ENCODE data around the gene NFIB.

Gene NFIB

DNA sequence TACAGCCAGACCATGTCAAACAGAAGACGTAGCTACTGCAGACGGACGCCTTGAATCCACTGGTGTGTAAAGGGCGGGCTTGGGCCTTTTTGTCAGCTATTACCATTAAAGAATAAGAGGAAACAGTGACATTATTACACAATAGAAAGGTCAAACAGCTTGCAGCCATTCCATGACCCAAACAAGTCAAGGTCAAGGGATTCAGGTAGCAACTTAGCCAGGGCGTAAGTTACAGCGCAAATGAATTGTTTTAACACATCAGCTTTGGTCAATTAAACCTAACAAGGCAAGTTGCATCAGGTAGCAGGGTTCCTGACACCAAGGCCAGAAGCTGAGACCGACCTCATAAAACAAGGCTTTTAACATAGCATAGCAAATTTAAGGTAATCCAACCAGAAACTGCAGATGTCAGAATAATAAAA, 15.3 kb downstream of the NFIB start:
- H3K4me1 ChIP-seq = no peaks in the 10 kb centered on the region
- no peaks in the 10 kb centered on the region for H3K9me3 ChIP-seq
- no peaks in the 10 kb centered on the region for H3K36me3 ChIP-seq
- H3K27me3 ChIP-seq = no peaks in the 10 kb centered on the region
- H3K4me2 ChIP-seq = no peak overlapping the region
- no peak overlapping the region for H3K27ac ChIP-seq
- H4K20me1 ChIP-seq = no peaks in the 10 kb centered on the region
- no peak overlapping the region for H3K4me3 ChIP-seq
- no peak for TF ChIP-seq Cebpa-rat (IDR thresholded peaks at IDR 0.05)
- no peak overlapping the region for H3K9ac ChIP-seq

DNA sequence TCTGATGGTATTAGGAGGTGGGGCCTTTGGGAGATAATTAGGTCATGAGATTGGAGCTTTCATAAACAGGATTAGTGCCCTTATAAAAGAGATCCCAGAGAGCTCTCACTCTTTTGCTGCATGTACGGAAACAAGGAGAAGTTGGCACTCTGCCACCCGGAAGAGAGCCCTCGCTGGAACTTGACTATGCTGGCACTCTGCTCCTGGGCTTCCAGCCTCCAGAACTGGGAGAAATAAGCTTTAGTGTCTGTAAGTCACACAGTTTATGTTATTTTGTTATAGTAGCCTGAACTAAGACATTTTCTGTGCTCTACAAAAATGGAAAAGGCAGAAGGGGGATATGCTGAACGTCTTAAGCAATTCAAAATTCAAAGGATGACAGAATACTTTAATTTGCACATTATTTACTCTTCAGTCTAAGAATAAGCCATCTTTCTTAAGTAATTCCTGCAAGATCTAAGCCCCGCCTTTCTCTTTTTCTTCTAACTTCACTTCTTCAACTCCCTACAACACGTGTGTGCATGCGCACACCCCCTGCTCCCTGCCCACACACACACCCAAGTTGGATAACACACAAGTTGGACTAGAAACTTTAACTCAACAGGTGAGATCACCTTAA, 17.3 kb downstream of the NFIB start:
- TF ChIP-seq Cebpa-rat (IDR thresholded peaks at IDR 0.05) = no peak
- no peak overlapping the region for H3K4me2 ChIP-seq
- H3K4me1 ChIP-seq = no peaks in the 10 kb centered on the region
- H3K27me3 ChIP-seq = no peaks in the 10 kb centered on the region
- H3K4me3 ChIP-seq = no peak overlapping the region
- H3K36me3 ChIP-seq = no peaks in the 10 kb centered on the region
- H3K27ac ChIP-seq = no peak overlapping the region
- H3K9me3 ChIP-seq = no peaks in the 10 kb centered on the region
- H3K9ac ChIP-seq = no peak overlapping the region
- H4K20me1 ChIP-seq = no peaks in the 10 kb centered on the region

DNA sequence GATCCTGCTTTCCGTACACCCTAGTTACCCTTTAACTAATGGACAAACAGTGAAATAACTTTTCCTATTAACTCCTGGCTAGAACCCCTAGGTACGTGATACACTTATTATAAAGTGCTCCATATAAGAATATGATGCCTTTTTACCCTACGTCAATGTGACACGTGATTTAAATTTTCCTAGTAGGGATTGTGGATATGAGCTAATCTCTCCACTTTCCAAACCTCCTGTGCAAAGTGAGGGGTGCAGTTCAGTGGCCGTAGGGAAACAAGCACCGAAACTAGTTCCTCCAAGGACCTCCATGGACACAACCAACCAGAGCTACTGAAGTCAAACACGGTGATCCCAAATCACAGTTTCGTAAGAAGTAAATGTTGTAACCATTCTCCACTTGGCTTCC, 19.3 kb downstream of the NFIB start:
- no peaks in the 10 kb centered on the region for H3K36me3 ChIP-seq
- no peak for TF ChIP-seq Cebpa-rat (IDR thresholded peaks at IDR 0.05)
- no peak overlapping the region for H3K4me3 ChIP-seq
- no peaks in the 10 kb centered on the region for H4K20me1 ChIP-seq
- H3K9ac ChIP-seq = no peak overlapping the region
- H3K27me3 ChIP-seq = no peaks in the 10 kb centered on the region
- no peaks in the 10 kb centered on the region for H3K9me3 ChIP-seq
- no peak overlapping the region for H3K27ac ChIP-seq
- no peak overlapping the region for H3K4me2 ChIP-seq
- H3K4me1 ChIP-seq = no peaks in the 10 kb centered on the region

DNA sequence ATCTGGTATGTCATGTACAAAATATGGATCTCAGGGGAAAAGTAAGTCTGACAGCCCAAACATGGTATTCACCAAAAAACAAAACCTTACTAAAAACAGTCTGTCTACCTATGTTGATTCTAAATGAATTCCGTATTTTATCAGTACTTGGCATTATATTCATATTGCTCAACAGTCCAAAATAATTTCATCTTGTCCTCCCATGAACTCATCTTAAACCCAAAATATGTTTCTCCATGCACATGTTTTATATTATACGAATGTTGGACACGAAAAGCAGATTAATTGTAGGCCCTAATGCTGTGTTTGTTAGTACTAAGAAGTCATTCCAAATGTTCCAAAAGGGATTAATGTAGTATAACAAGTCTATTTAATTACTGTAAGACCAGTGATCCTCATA, 20.1 kb downstream of the NFIB start:
- TF ChIP-seq Cebpa-rat (IDR thresholded peaks at IDR 0.05) = no peak
- H3K36me3 ChIP-seq = no peaks in the 10 kb centered on the region
- no peak overlapping the region for H3K4me2 ChIP-seq
- no peaks in the 10 kb centered on the region for H4K20me1 ChIP-seq
- H3K27ac ChIP-seq = no peak overlapping the region
- no peaks in the 10 kb centered on the region for H3K4me1 ChIP-seq
- no peak overlapping the region for H3K4me3 ChIP-seq
- H3K9me3 ChIP-seq = no peaks in the 10 kb centered on the region
- H3K27me3 ChIP-seq = no peaks in the 10 kb centered on the region
- no peak overlapping the region for H3K9ac ChIP-seq

DNA sequence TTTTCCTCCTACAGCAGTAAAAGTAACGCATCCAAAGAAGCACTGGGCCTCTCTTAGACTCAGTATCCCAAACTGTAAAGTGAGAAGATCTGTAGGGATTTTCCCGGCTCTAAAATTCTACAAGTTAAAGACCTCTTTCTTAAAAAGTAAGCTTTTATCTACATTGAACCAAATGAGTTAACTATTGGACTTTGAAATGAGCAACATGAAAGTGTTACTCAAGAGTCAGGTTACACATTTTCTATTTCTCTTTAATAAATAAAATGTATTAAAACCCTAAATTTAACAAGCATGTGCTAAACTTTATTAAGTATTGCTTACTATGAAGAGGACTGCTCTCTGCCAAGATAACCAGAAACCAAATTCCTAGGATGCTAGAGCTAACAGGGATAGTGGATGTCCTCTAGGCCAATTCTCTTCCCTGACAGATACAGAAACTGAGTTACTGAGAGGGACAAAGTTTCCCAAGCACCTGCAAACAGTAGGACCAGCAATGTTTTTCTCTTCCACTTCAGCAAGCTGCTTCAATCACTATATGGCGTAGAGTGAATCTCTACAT, 21.7 kb downstream of the NFIB start:
- Histone ChIP-seq H3K36me3 (no peaks in the 10 kb centered on the region), H3K4me1 (no peaks in the 10 kb centered on the region), H3K4me2 (no peak overlapping the region), H3K27me3 (no peaks in the 10 kb centered on the region), H3K4me3 (no peak overlapping the region), H3K9me3 (no peaks in the 10 kb centered on the region), H3K9ac (no peak overlapping the region), H3K27ac (no peak overlapping the region), H4K20me1 (no peaks in the 10 kb centered on the region)
- TF ChIP-seq Cebpa-rat (IDR thresholded peaks at IDR 0.05) = no peak

DNA sequence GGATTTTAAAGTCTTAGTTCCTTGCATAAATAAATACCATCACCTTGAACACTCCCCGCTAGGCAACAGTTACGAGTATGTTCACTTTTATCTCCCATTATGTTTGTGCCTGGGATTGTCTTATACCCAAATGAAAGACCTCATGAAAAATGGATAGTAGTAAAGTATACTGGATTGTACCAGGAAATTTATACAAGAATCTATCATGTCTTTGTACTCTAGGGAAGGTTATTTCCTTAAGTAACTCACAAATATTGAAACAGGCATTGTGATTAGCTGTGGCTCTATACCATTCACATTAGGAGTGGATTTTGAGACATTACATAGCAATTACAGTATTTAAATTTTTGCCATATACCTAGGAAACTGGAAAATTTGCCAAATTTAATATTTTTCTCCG, 24.0 kb downstream of the NFIB start:
- no peaks in the 10 kb centered on the region for H3K36me3 ChIP-seq
- H4K20me1 ChIP-seq = no peaks in the 10 kb centered on the region
- H3K4me2 ChIP-seq = no peak overlapping the region
- H3K9ac ChIP-seq = no peak overlapping the region
- no peak for TF ChIP-seq Cebpa-rat (IDR thresholded peaks at IDR 0.05)
- no peak overlapping the region for H3K4me3 ChIP-seq
- H3K9me3 ChIP-seq = no peaks in the 10 kb centered on the region
- no peak overlapping the region for H3K27ac ChIP-seq
- no peaks in the 10 kb centered on the region for H3K4me1 ChIP-seq
- H3K27me3 ChIP-seq = no peaks in the 10 kb centered on the region

DNA sequence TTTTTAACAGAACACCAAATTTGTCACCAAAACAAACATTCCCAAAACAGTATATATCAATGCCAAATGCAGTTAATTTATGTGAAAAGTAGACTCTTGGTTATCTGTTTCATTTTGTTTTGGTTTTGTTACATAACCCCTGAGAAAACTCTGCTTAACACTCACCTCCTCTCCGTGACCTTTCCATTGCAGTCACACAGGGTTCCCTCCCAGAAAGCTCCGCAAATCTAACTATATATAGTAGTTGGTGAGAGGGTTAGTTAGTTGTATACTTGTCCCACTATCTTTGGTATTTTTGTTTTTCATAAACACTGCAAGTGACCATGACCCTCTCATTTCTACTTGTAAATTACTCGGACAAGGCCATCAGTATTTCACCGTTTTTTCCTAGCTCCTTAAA, 25.5 kb downstream of the NFIB start:
- Histone ChIP-seq H3K9ac (no peak overlapping the region), H3K27ac (no peak overlapping the region), H4K20me1 (no peaks in the 10 kb centered on the region), H3K9me3 (no peaks in the 10 kb centered on the region), H3K4me2 (no peak overlapping the region), H3K4me1 (no peaks in the 10 kb centered on the region), H3K36me3 (no peaks in the 10 kb centered on the region), H3K27me3 (no peaks in the 10 kb centered on the region), H3K4me3 (no peak overlapping the region)
- no peak for TF ChIP-seq Cebpa-rat (IDR thresholded peaks at IDR 0.05)

DNA sequence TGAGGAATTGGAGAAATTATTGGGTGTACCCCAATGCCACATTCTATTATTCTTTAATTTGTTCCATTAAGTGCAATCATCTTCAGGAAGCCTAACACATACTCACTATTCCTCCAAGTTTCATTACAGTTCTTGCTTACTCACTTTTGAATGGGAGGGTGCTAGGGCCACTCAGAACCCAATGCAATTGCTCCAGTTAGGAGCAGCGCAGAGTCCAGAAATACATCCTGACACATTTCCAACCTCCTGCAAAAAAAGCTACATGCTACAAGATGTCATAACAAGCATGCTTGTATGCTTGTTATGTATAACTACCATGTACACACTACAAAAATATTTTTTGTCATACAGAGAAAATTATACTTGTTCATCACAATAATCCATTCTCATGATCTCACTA, 27.8 kb downstream of the NFIB start:
- Histone ChIP-seq H3K4me3 (no peak overlapping the region), H3K27me3 (no peaks in the 10 kb centered on the region), H3K4me2 (no peak overlapping the region), H3K27ac (no peak overlapping the region), H3K9ac (no peak overlapping the region), H3K36me3 (no peaks in the 10 kb centered on the region), H4K20me1 (no peaks in the 10 kb centered on the region), H3K9me3 (no peaks in the 10 kb centered on the region), H3K4me1 (no peaks in the 10 kb centered on the region)
- no peak for TF ChIP-seq Cebpa-rat (IDR thresholded peaks at IDR 0.05)

DNA sequence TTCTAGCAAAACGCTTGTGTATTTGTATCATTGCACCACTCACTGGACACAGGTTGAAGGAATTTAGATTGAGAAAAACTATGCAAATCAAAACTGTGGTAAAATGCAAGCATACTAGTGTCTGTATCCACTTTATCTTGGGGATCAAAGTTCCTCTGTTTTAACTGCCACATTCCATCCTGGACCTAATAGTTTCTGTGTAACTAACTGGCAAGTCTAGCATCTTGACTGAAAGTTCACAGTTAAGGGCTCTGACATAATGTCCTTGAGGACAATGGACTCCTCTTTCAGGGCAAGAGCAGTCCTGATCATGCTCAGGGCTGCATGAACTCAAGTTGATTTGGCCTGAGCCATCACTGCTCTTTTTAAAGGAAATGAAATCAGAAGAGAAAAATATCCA, 30.7 kb downstream of the NFIB start:
- TF ChIP-seq Cebpa-rat (IDR thresholded peaks at IDR 0.05) = no peak
- Histone ChIP-seq H3K27me3 (no peaks in the 10 kb centered on the region), H3K4me1 (no peaks in the 10 kb centered on the region), H3K4me2 (no peak overlapping the region), H3K27ac (no peak overlapping the region), H3K36me3 (no peaks in the 10 kb centered on the region), H3K4me3 (no peak overlapping the region), H3K9me3 (no peaks in the 10 kb centered on the region), H3K9ac (no peak overlapping the region), H4K20me1 (no peaks in the 10 kb centered on the region)

DNA sequence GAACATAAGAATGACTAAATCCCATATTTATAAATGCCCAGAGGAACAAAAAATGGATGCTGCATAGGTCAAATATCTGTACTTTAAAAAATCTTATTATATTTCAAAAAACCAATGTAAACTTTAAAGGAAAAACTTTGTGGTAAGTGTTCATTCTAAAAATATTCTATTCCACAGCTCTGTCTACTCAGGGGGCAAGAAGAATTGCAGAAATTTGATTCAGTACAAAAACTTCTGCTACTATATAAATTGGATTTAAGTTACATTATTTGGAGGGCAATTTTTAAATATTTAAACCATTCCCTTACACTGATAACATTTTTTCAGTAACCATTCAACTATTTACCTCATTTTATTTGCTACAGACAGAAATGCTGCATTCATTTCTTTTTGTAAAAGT, 32.1 kb downstream of the NFIB start:
- Histone ChIP-seq H3K27ac (no peak overlapping the region), H3K4me1 (no peaks in the 10 kb centered on the region), H3K4me3 (no peak overlapping the region), H3K27me3 (no peaks in the 10 kb centered on the region), H3K4me2 (no peak overlapping the region), H3K9ac (no peak overlapping the region), H4K20me1 (no peaks in the 10 kb centered on the region), H3K36me3 (no peaks in the 10 kb centered on the region), H3K9me3 (no peaks in the 10 kb centered on the region)
- TF ChIP-seq Cebpa-rat (IDR thresholded peaks at IDR 0.05) = no peak

Measured in BLaER1 (cell line).